NCI-H446 treated with DMSO at 0.1 percent for 48 hours (cell line): ENCODE results near the gene DIP2B.
"Not testable (repeated sequence)": the region's sequence is repeated elsewhere in the genome, so short reads cannot be mapped to it uniquely, and the experiment has no call there.

Experiments used
- DNase-seq: peaks from one replicate; lab custom pipeline; 2025; lab: John Stamatoyannopoulos, UW

The DIP2B gene

DNA sequence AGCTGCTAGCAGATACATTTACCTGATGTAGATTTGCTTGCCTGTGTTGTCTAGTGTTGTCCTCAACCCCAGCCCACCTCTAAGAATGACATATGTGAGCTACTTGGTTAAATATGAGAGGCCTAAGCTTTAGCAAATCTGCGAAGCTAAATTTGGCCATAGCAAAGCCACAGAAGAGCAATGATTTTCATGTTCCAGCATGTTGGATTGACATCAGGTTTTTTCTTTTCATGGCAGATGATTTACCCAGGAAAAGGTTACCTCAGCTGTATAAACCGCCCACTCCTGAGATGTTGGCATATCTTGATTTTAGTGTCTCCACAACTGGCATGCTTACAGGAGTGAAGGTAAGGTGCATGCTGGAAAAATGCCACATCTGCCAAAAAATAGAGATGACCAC lies 222.7 kb downstream of the DIP2B start:
- DNase-seq = no peak

DNA sequence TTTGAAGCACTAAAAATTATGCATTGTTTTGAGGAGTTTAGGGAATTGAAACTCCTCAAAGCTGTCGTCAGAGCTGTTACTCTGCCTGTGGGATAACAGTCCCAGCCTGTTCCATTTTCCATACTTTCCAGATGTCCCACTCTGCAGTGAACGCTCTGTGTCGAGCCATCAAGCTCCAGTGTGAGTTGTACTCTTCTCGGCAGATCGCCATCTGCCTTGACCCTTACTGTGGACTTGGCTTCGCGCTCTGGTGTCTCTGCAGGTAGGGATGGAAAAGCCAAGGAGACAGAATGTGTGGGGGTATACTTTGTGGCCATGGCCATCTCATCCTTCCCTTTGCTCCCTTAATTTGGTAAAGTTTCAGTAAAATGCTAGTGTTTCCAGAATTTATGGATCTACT lies 223.6 kb downstream of the DIP2B start:
- no peak for DNase-seq

DNA sequence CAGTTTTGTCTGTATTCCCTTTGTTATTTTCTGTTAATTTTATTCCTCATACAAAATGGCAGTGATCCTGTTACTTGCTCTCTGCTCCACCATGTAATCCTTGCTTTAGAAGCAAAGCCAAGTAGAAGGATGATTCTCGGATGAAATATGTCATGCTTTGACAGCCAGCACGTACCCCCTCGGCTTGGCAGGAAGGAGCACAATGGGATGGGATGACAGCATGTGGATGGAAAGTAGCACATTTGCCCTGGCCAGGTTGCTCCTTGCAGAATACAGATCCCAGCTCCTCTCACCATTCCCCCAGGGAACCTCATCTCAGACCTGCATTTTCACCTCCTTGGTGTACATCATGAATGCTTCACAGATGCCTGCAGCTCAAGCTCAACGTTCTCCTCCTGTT lies 224.1 kb downstream of the DIP2B start:
- DNase-seq = peak; percentile 49

DNA sequence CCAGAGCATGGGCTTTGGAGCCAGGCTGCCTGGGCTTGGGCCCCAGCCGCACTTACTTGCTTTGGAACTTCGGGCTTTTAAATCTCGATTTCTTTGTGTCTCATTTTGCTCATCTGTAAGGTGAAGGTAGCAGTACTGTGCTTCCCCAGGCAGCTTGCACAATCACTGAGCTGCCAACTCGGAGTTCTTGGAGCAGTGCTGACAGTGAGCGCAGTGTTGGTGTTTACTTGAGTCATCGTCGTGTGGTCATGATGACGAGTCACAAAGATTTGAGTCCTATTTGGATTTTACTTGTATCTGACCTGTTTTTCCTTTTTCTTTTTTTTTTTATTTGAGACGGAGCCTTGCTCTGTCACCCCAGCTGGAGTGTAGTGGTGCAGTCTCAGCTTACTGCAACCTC lies 227.8 kb downstream of the DIP2B start:
- DNase-seq = no peak

DNA sequence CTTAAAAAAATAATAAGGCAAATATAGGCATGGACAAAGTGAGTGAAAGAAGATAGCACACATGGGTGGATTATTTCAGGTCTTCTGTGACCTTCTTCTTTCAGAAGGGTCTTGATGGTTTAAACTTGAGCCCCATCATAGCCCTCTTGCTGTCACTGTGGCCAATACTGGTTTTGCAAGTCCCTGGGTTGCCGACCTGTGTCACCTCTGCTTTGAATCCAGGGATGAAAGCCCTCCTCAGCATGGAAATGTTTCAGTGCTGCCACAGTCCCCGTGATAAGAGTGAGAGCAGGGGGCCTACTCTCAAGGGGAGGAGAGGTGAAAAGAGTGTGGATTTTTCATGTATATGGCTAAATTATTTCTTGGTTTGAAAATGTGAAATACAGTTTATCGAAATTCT lies 228.9 kb downstream of the DIP2B start:
- DNase-seq = no peak

DNA sequence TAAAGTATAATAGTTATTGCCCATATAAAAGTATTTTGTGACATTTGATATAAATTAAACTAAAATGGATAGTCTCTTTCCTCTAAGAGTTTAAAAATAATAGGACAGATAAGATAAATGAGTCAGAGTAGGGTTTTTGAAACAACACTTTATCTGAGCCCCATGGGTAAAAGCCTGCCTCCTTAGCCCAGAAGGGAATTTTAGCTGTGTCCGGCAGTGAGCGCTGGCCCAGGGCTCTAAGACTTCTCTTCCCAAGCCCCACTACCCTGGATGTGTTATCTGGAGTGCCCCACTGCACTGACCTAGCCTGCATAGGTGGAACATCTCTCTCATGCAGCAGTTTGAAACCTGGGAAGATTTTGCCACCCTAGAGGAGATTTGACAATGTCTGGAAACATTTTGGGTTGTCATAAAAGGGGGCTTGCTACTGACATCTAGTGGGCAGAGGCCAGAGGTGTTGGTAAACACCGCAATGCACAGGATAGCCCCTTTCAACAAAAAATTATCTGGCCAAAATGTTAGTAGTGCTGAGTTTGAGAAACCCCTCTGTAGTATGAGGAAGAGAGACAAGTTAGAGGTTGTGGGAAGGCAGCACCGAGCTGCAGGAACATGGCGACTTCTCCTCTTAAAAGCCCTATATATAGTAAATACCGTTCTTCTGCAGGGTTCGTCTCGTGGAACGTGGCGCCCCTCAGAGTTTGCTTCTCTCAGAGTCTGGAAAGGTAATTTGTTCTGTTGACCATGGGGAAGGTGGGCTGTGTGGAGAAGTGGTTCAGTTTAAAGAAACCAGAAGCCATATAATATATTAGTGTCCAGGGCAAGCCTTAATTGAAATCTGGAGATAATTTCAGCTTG lies 229.9 kb downstream of the DIP2B start:
- DNase-seq = no peak

DNA sequence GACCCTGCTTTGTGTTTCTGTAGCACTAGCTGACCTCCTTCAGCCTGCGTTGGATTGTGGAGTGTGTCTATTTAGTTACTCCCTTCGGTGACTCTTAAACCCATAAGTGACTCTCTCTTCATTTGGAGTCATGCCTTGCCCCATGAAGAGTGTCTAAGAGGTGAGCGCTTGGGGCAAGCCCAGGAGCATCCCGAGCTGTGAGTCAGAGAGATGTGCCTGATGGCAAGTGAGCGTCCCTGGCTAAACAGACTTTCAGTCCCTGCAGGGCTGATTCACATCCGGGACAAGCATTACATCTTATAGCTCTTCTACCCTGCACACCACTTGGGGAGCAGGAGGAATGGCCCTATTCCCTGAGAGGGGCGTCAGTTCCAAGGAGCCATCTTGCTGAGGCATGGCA lies 234.8 kb downstream of the DIP2B start:
- no peak for DNase-seq

DNA sequence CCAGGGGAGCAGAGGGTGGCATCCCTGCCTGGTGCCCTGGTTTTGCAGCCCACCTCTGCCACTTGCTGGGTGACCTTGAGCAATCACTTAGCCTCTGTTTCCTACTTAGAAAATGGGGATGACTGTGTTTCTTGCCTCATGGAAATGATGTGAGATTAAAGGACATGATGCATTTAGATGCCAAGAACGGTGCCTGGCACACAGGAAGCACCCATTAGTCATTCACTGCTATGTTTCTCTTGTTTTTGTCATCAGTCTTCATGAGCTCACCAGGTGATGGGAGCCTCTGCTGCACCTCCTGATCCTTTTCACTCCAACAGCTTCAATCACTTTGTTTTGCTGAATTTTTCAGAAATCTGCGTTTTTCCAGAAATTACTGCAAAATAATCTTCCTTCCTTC lies 235.5 kb downstream of the DIP2B start:
- DNase-seq = no peak

DNA sequence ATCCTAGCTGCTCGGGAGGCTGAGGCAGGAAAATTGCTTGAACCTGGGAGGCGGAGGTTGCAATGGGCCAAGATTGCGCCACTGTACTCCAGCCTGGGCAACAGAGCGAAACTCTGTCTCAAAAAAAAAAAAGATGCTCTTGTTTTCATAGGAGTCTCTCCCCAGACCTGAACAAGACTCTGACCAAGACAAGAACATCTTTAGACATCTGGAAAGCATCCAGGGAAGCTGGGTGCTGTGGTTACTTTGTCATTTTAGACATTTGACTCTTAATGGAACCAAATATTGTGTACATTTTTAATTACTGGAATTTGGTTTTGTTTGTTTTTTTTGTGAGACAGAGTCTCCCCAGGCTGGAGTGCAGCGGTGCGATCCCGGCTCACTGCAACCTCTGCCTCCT lies 238.0 kb downstream of the DIP2B start:
- no peak for DNase-seq

DNA sequence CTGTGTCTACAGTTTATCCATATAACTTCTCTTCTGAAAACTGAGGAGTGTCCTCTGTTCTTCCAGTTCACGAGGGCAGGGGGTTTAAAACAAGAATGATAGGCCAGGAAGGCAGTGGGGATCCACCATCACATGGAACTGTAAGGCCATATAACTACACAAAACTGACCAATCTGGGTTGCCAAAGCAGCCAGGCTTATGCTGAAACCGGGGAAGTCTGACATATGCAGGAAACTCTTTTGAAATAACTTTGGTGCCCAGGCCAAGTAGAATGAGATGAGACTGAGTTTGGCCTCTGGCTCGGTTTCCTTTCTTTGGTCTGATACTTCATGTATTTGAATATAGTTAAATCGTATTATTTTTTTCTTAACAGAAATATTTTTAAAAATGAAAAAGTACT lies 241.1 kb downstream of the DIP2B start:
- DNase-seq = no peak

DNA sequence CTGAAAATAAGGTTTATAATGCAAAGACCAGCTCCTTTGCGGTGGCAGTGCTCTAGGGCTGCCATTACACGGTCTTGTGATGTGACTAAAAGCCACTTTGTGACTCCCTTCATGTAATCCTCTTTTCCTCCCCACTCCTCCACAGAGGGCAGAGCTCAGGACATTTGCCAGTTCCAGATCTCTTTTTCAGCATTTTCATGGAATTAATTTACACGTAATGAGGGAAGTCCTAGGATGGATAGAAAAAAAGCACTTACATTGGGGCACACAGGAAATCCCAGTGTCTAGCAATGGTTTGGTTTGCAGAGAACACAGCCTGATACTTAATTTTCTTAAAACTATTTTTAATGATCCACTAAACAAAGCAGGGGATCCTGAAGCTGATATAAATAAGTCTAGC lies 241.6 kb downstream of the DIP2B start:
- no peak for DNase-seq

DNA sequence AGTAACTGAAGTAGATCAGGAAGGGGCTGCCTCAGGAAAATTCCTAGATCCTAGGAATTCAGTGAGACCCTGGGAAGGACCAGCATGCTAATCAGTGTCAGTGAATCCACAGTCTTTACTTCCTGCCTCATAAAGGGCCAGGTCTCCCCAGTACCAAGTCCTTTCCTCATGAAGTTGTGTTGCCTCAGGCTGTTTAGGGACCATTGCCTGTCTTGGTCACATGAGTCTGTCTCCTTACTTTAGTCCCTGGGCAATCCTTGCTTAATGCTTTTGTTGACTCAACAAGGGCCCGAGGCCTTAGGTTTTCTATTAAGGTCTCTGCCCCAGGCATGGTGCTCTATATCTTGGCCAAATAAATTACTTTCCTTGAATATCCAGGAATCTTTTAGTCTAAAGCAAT lies 243.0 kb downstream of the DIP2B start:
- DNase-seq = no peak

DNA sequence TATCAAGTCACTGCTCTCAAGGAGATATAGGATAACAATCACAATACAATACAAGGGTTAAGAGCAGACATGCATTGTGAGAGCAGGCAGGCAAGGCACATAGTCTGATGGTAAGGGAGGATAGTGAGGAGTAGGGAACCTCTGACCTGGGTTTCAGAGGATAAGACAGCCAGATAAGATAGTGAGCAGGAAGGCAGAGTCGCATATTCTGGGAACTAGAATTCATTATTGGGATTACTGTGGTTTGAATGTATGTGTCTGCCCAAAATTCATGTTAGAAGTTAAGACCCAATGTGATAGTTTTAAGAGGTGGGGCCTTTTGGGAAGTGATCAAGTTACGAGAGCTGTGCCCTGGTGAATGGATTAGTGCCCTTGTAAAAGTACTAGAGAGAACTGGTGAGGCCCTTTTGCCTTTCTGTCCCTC lies 244.7 kb downstream of the DIP2B start:
- no peak for DNase-seq

DNA sequence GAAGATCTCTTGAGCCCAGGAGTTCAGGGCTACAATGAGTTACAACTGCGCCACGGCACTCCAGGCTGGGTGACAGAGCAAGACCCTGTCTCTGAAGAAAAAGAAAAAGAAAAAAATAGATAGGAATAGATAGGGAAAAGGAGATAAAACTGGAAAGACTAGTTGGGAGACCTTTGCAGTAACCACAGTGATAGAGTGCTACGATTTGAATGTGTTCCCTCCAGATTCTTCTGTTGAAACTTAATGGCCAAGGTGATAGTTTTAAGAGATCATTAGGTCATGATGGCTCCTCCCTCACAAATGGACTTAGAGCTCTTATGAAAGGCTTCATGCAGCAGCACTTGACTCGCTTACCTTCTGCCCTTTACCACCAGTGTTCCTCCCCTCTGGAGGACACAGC lies 245.6 kb downstream of the DIP2B start:
- no peak for DNase-seq

DNA sequence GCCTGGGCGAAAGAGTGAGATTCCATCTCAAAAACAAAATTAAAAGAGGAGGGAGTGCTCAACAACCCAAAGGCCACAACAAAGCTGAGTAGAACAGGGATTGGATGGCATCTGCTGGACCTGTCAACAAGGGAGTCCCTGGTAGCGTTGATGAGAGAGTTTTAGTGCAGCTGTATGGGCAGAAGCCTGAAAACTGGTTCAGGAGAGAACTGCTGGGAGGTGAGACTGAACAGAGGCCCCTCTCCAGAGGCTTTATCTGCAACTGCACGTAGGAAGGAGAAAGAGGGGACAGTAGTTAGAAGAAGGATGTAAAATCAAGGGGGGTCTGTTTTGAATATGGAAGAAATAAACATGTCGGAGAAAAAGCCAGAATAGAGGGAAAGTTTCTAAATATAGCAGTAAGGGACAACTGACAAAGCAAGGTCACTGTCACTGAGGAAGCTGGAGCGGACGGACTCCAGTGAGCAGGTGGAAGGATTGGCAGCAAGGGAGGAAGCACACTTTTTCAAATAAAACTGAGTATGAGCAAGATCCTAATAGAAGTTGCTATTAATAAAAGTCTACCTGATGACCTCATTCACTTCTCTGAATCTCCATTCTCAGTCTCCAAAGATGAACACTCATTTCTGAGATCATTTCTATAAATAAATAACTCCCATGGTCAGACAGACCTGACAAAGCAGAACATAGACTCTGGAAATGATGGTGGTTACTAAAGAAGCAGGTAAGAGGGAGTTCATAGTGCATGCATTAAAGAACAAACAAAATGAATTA lies 247.3 kb downstream of the DIP2B start:
- no peak for DNase-seq

DNA sequence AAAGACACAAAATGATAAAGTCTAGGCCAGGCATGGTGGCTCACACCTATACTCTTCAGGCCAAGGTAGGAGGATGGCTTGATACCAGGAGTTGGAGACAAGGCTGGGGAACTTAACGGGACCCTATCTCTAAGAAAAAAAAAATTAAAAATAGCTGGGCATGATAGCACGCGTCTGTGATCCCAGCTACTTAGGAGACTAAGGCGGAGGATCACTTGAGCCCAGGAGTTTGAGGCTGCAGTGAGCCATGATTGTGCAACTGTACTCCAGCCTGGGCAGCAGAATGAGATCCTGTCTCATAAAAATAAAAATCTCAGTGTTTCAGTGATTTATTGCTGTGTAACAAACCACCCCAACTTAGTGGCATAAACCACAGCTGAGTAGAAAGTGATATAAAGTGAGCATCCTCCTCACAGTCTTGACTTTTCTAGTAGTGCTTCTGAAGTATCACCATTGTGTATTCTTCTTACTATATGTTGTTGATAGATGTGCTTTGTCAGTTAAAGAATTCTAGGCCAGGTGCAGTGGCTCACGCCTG lies 248.5 kb downstream of the DIP2B start:
- no peak for DNase-seq

DNA sequence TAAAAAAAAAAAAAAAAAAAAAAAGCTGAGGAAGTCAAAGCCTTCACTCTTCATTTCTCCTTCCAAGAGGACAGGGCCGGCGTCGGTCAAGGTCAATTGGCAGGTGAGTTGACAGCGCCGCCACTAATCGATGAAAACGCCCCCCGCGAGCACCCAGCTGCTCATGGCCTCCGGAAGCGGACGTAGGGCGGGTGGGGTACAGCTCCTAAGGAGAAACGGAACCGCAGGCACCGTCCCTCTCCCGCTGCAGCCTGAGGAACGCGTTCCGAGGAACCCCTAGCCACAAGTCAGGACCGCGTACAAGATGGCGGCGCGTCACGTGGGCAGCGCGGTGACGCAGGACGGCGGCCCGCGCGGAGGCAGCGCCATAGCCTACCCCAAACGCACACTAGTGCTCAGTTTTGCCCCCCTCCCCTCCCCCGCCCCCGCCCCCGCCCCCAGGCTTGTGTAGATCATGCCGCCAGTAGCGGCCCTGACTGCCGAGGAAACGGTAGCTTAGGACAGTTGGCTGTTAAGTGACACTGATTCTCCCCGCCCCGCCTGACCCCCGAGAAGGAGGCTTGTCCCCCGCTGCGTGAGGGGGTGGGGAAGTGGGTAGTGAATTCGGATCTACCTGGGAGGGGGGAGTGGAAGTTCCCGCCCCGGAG lies 259.0 kb downstream of the DIP2B start, which contains the start of gene ATF1:
TSS of gene ATF1 (plus strand) at position 463 of the 647 bp plus-strand sequence. CDS start 16,045 bp downstream, outside the sequence.
- DNase-seq = peak; percentile 88

DNA sequence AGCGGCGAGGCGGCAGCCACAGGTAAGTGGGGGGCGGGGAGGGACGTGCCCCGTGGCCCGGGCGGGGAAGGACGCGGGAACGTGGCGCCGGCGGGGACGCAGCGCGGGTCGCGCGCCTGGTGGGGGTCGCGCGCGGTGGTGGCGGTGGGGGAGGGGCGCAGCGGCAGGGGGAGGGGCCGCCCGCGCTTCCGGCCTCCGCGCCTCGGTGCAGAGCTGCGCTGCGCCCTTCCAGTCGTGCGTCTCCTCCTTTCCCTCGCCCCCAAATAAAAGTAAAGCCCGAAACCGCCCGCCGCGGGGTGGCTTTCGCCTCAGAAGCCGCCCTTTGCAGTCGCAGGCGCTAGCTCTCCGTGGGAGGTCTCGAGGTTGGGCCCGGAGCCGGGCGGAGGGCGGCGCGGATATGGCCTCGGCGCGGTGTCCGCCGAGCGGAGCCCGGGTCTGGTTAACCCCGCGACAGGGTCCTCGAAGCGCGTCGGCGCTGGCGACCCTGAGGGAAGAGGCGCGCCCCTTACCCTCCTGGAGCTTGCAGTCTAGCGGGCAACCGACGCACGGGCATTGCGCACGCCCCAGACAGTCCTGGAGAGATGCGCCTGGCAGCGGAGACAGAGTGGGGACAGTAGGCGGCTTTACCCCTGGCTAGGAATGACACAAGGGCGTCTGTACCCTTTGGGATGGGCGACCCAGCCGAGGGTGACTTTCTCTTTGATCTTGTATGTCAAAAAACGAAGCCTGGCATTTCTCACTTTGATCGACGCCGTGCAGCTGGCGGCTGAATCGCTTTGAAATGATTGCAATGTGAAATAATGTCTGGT lies 259.7 kb downstream of the DIP2B start:
- no peak for DNase-seq

DNA sequence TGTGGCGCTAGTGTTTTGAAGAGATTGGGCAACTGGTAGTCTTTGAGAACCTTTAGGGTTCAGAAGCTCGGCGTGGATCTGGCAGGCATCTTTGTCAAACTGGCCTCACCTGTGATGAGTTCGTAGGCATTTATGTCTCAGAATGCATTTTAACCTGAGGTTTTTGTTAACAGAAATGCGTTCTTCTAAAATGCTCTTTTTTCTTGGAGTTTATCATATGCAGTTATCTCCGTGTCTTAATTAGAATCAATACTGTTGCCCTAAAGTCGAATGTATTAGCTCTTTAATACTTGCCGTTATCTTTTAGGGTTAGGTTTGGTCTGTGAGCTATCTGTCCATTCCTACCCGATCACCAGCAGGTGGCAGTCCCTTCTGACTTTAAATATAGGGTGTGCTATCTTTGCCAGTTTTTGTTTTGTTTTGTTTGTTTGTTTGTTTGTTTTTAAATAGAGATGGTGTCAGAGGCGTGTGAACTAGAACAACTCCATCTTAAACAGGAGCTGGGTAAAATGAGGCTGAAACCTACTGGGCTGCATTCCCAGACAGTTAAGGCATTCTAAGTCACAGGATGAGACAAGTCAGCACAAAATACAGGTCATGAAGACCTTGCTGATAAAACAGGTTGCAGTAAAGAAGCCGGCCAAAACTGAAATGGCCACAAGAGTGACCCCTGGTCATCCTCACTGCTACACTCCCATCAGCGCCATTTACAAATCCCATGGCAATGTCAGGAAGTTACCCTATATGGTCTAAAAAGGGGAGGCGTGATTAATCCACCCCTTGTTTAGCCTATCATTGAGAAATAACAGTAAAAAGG lies 260.5 kb downstream of the DIP2B start:
- DNase-seq = peak; percentile 4

DNA sequence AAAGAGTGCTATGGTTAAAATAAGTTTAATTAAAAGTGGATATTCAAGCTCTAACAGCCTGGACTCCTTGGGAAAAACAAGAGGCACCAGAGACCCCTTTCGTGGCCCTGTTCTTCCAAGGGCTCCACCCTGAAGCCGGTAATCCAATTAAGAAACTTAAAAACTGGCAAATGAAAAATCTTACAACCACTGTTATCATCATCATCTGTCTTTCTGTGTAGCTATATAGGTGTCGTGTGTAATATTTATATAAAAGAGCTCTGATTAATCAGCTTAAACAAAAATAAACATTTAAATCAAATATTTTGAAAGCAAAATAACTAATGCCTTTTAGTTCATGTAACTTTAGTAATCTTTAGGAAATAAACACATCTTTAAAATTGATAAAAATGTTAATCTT lies 263.6 kb downstream of the DIP2B start:
- DNase-seq = no peak

DNA sequence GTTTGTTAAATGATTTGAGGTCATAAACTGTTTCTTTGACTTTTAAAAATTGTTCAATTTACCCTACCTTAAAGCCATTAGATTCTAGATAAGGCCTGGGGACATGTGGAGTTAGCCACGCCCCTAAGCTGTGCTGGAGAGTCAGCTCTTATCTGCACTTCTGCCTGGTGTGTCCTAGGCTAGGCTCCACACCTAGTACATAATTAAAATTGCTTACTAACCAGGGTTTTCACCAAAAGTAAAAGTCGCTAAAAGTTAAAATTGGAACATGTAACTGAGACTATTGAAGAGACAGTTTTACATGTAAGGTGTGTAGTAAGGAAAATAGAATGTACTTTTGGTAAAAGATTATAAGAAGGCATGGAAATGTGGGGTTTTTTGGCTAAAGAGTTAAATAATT lies 264.0 kb downstream of the DIP2B start:
- DNase-seq = not testable (repeated sequence)
